DOHH2 (cell line): Measurements from ENCODE around the gene PORCN.

ENCODE experiments used
- CTCF ChIP-seq: fragments of 200-600 bp; sonication (generic); IDR thresholded peaks from one replicate; pipeline ENCODE4 v1.5.1; 2014; ENCODE audit warnings: antibody characterized with exemption, mild to moderate bottlenecking, low read depth, low read length; ENCODE audit not compliant: poor library complexity, severe bottlenecking
- EZH2phosphoT487 ChIP-seq: fragments of 200-600 bp; sonication (generic); IDR thresholded peaks from 2 replicates; pipeline ENCODE4 v1.6.1; 2017; ENCODE audit warnings: borderline replicate concordance, mild to moderate bottlenecking, antibody characterized with exemption, low read length, moderate library complexity, mixed read lengths

GRCh38 chrX:48488034-48488433 lies 20.8 kb upstream of the PORCN start:
- TF ChIP-seq EZH2phosphoT487 (no peak), CTCF (no peak)
